HG03066 (cell line): ENCODE measurements around the gene KAT2A.
"Not testable (repeated sequence)": the region's sequence is repeated elsewhere in the genome, so short reads cannot be mapped to it uniquely, and the experiment has no call there.

Source experiments
- ATAC-seq: cut with Tn5 transposase; IDR thresholded peaks from one replicate; pipeline ENCODE4 v1.9.1; 2021; ENCODE audit warnings: low read depth; ENCODE audit not compliant: unreplicated experiment

KAT2A gene

DNA sequence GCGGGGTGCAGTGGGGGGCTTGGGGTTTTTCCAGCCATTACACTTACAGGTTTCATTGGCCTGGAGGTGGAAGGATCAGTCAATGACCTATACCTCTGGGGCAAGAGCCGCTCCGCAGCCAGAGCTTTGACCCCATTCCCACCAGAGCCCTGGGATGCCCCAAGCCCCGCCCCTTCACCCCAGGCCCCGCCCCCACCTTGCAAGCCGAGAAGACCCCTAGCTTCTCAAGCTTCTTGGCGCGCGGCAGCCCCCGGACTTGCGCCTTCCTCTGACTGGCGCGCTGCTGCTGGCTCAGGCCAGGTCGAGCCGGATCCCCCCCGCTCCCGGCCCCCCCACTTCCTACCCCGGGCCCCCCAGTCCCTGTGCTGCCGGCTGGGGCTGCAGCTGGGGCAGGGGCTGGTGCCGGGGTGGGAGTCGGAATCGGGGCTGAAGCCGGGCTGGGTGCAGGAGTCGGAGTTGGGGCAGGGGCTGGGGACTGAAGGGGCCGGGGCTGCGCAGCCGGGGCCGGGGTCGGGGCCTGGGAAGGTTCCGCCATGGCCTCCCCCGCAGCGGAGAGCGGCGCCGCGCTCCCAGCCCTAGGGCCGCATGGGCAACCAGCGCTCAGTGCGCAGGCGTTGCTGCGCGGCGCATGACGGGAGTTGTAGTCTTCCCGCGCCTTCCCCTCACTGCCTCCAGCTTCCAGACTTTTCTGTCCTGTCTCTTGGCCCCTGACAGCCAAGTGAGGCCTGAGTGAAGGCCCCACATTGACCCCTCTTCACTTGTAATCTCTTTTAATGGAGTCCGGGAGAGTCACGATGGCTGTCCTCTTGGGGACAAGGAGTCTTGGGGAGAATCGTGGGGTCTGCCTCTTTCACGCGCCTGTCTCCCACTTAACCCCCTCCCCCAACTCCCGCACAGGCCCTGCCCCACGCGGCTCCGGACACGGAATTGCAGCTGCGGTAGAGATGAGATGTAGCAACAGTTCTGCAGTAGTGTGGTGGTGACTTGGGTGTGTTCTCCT lies at the start of gene KAT2A:
Gene KAT2A, minus strand, starts transcription at position 598 of the 1,000 bp plus-strand sequence. Its CDS starts 63 bp downstream, at position 535.
- no peak for ATAC-seq

DNA sequence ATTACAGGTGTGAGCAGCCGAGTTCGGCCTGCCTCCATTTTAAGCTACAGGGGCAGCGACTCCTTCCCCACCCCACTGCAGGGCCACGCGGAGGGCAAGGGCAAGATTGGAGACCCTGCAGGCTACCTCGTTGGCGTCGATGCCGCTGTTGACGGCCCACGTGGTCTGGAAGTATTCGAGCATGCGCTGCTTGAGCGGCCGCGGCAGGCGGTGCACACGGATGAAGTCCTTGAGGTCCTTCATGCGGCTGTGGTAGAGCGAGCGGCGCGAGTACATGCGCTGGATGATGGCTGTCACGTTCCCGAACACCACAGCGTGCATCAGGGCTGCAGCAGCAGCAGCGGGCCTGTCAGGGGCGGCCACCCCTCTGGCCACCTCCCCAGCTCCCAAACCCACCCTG lies 48.2 kb upstream of the KAT2A start:
- no peak for ATAC-seq

DNA sequence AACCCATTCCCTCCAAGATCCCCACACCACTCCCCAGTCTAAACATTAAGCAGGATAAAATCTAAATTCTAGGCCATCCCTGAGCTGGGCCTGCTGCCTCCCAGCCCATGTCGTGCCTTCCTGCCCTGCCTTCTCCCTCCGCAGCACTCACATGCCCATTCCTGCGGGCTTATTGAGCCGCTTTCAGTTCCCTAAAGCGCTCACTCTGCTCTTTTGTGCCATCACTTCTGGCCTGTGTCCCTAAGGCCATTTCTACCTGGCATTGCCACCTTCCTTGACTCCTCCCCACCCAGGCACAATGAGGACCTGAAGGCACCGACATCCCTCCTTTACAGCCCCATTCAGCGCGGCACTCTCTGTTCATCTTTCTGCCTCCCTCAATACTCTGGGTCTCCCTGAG lies 46.6 kb upstream of the KAT2A start:
- ATAC-seq, result no peak

DNA sequence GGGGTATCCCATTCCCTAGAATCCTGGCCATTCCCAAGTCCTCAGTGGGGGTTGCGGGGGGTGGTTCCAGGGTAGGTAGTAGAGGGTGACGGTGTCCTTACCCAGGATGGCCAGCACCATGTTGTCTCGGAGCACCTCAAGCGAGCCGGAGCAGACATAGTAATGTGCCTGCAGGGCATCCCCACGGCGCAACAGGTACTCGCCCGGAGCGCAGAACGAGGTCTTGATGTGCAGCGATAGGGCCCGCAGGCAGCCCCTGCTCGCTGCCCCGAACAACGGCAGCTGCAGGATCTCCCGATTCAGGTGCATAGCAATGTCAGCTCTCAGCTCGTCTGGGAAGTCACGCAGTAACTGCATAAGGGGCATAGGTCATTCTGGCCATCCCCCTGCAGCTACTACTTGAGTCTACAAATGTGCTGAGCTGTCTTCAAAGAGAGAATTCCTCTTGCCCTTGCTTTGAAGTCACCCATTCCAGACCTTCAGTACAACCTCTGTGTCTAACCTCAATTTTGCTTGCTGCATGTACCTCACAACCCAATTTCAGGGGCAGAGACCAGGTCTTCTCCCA lies 45.1 kb upstream of the KAT2A start:
- ATAC-seq, result no peak

DNA sequence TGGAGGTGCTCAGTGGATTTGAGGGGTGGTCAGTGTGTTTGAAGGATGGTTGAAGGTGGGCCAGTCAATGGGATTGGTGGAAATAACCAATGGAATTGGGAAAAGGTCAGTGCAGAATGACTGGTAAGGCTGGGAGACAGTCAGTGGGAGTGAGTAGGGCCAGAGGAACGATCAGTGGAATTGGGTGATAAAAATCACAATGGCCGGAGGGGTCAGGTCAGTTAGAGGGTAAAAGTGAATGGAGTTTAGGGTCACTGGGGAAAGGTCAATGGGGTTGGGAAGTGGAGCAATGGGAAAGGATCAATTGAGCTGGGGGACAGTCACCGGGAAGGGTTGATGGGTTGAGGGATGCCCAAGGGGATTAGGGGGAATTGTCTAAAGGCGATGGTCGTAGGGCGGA lies 44.6 kb upstream of the KAT2A start:
- ATAC-seq, result no peak

DNA sequence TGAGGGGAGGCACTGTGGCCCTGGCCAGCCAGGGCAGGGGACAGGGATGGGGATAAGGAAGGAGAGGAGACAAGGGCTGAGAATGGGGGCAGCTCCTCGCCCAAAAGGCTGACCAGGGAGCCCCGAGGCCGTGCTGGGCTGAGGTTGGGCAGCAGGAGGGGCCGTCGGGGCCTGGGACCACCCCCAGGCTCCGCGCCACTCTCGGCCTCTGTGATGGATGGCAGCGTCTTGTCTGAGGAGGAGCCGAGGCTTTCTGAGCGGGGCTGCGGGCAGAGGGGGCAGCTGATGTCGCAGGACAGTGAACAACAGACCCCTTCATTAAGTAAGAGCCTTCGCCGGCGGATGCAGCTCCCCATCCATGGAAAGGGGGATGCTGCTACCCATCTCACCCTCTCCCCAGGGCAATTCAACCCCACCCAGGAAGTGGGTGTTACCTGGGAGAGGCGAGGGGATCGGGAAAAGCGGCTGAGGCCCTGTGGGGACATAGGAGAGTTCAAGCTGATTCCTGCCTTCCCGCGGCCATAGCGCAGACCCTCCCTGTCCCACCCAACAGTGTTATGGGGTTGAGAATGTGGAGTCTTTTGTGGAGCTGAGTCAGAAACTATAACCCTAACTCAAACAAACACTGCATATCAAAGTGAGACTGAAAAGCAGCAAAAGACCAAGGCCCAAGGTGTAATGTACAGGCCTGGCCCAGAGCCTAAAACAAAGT lies 42.7 kb upstream of the KAT2A start:
- no peak for ATAC-seq

DNA sequence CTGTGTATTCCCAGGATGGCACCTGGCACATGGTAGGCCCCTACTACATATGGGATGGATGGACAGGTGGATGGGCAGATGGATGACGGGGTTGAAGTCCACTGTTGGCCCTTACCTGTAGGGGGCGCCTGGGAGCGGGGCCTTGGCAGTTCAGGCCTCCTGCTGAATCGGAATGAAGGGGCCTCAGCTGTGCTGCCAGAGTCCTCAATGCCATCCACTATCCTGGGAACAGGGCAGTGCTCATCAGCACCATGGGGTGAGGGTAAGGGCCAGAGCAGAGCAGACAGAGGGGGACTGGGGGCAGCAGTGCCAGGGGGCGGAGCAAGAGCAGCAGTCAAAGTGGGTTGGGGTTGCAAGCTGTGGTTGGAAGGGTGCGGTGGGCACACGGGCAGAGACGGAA lies 41.9 kb upstream of the KAT2A start:
- ATAC-seq, result no peak

DNA sequence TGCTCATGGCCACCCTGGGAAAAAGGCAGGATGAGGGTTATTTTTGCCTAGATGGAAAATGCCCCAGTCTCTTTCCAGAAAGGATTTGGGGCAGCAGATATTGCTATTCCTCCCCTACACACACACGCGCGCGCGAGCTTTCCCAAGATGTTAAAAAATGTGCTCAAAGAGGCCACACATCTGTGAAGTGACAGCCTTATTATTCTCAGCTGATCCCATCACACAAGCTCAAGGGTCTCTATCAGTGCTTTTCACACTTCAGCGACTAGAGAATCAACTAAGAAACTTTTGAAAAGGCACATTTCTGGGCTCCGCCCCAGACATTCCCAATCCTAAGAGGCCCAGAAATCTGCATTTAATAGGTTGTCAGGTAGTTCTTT lies 39.4 kb upstream of the KAT2A start:
- ATAC-seq, result no peak

DNA sequence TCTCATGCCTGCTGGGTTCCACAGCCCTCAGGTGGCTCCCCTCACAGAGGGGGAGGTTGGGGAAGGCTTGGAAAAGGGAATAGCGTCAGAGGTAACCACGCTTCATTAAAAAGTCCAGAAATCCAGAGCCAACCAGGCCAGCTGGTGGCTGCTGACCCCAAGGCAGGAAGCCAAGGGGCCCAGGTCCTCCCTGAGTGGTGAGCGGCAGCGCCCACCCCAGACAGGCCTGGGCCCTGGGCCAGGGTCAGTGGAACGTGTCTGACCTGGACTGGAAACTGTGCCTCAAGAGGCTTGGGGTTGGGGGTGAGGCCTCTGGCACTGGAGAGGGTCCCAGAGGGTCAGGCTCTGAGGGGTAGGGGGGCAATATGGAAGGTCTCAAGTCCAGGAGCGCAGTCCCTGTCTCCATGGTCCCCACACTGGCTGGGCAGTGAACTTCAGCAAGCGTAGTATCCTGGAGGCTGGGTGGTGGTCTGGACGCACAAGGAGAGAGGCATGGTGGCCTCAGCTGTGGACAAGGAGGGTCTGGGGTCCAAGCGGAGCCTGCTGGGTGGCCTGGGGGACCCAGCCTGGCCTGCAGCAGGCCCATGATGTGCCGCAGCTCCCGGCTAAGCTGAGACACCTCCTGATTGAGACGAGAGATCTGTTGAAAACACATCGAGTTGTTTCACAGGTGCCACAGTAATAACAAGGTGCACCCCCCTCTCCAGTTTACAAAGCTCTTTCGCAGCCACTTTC lies 38.8 kb upstream of the KAT2A start:
- no peak for ATAC-seq

DNA sequence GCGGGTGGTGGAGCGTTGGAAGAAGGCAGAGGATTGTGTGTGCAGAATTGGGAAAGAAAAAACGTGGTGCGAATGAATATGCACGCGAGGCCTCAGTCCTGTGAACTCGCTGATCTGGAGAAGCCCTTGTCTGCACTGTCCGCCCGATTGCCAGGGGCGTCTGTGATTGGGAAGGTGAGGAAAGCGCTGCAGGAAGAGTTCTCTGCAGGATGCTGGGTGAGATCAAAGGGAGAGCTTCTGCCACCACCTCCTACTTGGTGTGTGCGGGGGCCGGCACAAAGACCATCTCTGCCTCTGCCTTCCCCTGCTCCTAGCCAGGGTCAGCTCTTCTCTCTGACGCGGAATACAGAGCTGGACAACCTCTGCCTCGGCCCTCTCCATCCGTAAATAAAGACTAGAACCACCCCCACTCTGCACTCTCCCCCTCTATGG lies 34.5 kb upstream of the KAT2A start:
- ATAC-seq, result no peak

DNA sequence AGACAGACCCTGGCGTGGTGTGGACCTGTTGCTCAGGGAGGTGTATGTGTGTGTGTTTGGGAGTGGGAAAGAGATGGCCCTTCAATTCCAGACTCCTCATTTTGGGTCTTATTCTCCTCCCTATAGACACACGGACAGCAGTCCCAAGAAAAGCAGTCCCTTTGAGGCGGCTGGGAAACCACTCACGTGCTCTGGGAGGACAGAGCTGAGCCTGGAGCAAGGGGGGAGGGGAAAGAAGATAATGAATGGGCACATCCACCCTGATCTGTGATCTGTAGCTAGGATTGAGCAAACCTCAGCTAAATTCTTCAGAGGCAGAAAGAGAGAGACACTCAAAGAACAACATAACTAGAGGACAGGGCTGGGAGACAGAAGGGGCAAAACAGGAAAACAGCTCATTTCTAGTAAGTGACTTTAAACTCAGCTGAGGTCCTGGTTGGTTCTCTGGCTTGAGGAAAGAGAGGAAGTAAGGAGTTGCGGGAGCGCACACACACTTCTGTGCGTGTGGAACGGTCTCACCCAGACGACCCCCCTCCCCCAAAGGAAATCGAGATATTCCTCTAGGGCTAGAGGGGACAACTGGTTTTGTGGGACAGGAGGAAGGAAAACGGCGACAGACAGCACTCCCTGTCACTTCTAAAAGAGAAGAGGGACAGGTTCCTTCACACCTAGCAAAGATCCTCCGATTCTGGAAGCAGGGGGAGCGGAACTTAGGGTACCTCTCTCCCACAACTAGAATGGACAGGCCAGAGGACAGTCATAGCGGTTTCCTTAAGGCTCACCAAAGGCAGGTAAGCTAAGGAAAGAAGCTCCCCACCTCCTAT lies 33.0 kb upstream of the KAT2A start:
- ATAC-seq, result no peak

DNA sequence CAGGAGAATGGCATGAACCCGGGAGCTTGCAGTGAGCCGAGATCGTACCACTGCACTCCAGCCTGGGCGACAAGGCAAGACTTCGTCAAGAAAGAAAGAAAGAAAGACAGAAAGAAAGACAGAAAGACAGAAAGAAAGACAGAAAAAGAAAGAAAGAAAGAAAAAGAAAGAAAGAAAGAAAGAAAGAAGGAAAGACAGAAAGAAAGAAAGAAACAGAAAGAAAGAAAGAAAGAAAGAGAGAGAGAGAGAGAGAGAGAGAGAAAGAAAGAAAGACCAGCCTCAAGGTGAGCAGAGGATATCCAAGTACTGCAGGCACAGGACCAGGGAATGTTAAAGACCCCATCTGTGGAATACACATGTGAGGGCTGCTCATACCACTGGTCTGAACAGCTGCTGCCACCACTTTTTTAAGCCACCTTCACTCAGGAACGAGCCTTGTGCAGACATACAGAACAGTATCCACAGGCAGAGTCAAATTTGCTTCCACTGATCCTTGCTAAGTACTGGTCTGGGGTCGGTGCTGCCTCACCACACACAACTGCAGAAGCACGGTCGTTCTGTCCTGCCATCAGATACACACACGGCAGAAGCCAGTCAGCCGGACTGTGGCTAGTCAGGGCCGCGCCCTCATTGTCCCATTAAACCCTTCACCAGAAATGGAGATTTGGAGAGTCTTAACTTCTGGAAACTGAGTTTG lies 25.9 kb upstream of the KAT2A start:
- no peak for ATAC-seq

DNA sequence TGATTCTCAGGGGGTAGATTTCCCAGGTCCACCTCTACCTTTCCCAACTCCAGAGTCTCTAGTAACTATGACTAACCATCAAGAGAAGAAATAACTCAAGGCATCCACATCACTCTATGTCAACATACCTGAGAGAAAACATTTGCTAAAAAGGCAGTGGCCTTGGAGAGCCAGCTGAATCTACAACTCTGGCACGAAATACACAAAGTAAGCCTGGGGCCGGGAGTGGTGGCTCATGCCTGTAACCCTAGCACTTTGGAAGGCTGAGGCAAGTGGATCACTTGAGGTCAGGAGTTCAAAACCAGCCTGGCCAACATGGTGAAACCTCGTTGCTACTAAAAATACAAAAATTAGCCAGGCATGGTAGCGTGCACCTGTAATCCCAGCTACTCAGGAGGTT lies 22.0 kb upstream of the KAT2A start:
- ATAC-seq, result not testable (repeated sequence)

DNA sequence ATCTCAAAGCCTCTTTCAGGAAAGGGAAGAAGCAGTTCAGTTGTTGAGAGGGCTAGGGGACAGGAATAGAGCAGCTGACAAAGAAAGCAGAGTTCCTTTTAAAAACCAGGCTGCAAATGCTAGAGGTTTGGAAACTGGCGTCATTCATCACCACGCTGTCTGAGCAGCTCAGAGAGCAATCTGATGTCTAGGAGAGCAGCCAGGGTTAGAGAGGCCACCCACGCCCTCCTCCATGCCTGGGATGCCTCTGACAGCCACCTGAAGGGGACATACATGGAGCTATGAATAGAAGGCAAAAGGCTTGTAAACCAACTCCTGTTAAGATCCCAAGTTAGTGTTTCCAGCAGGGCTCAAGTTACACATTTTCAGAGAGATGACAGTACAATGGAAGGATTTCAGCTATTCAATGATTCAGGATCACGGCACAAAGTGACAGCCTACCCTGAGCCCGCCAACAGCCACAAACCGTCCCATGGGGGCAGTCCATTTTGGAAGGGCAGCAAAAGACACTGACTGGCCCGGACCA lies 21.3 kb upstream of the KAT2A start:
- no peak for ATAC-seq

DNA sequence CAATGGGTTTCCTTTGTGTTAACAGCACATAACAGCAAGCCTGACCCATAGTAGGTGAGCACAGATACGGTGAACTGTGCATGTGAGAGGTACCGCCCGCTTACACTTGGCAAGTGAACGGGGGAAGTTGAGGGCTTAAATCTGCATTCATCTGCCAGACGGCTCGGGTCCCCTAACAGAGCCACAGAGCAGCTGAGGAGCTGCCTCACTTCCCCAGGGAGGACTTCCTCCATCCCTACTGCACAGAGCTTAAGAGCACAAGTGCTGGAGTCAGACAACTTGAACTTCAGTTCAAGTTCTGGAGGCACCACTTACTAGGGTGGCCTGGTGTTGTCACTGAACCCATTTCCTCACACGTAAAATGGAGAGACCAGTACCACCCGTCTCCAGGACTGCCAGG lies 20.2 kb upstream of the KAT2A start:
- no peak for ATAC-seq

DNA sequence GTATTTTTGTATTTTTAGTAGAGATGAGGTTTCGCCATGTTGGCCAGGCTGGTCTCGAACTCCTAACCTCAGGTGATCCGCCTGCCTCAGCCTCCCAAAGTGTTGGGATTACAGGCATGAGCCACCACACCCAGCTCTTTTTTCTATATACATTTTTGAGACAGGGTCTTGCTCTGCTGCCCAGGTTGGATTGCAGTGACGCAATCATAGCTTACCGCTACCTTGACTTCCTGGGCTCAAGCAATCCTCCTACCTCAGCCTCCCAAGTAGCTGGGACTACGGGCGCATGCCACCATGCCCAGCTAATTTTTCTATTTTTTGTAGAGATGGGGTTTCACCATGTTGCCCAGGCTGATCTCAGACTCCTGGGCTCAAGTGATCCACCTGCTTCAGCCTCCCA lies 19.5 kb upstream of the KAT2A start:
- not testable (repeated sequence) for ATAC-seq

DNA sequence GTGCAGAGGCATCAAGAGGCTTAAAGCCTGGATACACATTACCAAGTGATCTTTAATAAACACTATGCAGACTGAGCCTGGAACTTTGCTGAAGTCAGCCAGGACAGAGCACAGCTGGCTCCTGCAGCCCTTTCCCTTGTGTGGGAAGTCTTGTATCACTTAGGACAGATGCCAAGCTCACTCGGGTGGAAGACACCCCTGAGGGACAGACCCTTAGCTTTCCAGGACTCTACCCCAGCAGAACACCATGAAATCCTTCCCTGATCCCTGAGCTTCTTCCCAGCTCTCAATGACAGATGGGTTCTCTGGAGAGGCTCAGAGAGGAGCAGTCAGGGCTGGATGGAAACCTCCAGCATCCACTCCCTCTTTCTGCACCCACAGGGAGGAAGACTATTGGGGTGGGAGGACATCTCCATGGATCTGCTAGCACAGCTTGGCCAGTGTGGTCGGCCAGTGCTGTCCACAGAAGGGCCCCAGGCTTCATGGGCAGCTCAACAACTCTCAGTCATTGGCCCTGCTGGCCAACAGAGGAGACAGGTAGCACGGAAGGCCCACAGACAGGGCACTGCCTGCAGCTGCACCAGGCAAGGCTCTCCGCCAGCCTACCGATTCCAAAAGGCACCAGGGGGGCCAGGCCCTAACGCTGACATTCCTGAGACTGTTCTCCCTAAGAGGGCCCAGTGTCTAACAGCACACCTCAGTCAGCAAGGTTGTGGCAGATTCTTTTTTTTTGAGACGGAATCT lies 17.8 kb upstream of the KAT2A start:
- no peak for ATAC-seq

DNA sequence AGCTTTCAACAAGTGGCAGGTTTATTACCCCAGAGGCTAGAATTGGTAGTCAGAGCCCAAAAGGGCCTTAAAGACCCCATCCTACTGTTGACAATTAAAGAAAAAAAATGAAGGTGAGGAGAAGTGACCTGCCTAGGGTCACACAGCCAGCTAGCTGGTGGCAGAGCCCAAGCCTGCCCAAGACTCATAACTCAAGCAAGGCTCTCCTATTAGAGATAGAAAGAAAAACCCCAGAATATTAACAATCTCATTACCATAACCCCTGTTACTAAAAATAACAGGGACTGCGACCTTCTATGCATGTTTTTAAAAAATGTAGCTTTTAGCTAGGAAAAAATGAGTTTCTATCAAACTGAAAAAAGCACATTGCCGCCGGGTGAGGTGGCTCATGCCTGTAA lies 15.5 kb upstream of the KAT2A start:
- ATAC-seq, result no peak
